GM19351 (cell line): ENCODE data around the gene AGXT.
"Not testable (repeated sequence)": the region's sequence is repeated elsewhere in the genome, so short reads cannot be mapped to it uniquely, and the experiment has no call there.

Experiments used
- ATAC-seq: cut with Tn5 transposase; IDR thresholded peaks from one replicate; pipeline ENCODE4 v1.9.1; 2021; ENCODE audit warnings: mild to moderate bottlenecking, moderate library complexity; ENCODE audit not compliant: unreplicated experiment

AGXT gene

DNA sequence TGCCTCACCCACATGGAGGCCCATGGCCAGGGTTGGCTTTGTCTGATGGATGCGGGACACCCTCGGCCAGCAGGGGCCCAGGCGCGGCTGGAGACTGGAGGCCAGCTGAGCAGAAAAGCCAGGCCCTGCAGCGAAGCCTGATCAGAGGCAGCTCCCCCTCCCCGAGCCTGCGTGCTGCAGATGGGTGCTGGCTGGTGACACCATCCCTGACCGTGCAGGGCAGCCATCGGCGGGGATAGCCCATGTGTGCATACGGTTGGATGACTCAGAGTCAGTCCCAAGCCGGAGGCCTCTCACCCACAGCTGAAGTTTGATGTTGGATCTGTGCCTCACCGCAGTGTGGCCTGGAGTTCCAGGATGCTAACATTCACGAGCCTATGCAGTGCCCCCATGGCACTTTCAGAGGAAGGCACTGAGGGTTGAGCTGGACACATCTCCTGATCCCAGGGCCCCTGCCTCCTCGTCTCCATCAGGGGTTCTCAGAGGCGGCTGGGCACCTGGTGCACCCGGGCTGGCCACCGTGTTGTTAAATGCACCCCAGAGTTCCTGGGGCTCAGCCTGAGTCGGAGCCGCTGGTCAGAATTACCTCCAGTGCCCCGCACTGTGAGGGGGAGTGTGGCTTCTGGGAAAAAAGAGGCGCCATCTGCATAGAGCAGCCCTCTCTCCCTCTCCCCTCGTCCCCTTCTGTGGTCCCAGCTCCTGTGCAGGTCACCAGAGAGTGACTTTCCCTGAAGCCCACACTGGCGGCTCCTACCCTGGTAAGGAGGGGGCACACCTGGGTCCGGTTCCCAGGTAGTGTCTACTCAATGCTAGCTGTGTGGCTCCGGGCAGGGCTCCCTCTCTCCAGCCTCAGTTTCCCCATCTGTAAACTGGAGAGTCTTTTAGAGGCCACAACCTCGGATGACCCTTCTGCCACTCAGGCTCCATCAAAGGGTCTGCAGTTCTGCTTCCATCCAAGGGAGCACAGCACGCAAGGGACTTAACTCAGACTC lies 29.2 kb upstream of the AGXT start:
- ATAC-seq, result no peak

DNA sequence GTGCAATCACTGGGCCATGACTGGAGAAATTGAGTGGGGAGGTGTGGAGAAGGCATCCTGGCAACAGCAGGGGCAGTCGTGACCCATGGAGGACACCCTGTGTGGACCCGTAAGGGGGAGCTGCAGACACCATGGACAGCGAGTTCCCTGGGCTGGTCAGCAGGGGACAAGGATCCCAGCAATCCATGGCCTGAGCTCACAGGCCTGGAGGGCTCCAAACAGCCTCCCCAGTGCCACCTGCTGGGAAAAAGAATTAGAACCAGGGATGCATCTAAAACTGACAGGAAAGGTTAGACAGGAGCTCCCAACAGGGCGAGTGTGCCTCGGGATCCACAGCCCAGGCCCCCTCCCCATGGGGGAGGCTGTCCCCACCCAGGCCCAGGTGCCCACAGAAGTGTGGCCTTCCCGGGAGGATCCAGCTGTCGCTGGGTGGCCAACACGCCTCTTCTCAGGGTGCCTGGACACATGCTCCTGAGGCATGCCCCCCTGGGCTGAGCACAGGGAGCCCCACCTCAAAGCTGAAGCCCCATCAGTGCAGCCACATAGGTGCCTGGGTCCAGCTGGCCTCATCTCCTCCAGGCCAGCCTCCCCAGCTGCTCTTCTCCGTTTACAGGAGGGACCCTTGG lies 28.1 kb upstream of the AGXT start:
- ATAC-seq, result no peak

DNA sequence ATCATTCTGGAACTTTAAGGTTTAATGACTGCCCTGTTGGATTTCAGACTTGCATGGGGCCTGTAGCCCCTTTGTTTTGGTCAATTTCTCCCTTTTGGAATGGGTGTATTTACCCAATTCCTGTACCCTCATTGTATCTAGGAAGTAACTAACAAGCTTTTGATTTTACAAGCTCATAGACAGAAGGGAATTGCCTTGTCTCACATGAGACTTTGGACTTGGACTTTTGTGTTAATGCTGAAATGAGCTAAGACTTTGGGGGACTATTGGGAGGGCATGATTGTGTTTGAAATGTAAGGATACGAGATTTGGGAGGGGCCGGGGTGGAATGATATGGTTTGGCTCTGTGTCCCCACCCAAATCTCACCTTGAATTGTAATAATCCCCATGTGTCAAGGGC lies 22.3 kb upstream of the AGXT start:
- ATAC-seq, result not testable (repeated sequence)

DNA sequence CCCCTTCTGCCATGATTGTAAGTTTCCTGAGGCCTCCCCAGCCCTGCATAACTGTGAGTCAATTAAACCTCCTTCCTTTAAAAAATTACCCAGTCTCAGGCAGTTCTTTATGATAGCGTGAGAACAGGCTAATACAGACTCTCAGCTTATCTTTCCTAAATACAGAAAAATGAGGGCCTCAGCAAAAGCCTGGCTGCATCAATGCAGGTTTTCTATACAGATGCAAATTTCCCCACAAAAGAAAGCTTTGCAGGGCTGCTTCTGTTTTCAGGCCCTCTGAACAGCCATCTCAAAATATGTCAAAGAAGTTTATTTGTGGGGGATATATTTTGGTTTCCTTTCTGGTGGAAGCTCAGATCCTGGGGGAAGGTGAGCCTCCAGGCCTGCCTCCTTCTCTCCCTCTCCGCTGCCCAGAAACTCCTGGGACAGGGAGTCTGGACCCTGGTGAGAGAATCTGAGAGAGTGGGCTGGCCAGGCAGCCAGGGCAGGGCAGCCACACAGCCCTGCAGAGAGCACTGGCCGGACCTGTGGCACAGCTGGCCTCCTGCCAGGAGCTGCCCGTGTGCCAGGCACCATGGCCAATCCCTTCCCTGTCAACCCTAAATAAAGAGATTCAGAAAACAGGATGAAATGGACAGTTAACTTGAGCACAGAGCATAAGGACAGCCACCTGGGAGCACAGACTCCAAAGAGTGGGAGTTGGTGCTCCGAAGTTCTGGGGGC lies 21.6 kb upstream of the AGXT start:
- no peak for ATAC-seq

DNA sequence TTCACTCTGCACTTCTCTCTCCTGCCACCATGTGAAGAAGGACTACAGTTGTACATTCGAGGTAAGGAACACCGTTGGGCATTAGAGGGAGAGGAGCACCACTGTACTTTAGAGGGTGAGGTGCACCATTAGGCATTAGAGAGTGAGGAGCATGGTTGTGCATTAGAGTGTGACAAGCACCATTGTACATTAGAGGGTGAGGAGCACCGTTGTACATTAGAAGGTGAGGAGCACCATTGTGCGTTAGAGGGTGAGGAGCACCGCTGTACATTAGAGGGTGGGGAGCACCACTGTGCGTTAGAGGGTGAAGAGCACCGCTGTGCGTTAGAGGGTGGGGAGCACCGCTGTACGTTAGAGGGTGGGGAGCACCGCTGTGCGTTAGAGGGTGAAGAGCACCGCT lies 20.8 kb upstream of the AGXT start:
- ATAC-seq, result no peak

DNA sequence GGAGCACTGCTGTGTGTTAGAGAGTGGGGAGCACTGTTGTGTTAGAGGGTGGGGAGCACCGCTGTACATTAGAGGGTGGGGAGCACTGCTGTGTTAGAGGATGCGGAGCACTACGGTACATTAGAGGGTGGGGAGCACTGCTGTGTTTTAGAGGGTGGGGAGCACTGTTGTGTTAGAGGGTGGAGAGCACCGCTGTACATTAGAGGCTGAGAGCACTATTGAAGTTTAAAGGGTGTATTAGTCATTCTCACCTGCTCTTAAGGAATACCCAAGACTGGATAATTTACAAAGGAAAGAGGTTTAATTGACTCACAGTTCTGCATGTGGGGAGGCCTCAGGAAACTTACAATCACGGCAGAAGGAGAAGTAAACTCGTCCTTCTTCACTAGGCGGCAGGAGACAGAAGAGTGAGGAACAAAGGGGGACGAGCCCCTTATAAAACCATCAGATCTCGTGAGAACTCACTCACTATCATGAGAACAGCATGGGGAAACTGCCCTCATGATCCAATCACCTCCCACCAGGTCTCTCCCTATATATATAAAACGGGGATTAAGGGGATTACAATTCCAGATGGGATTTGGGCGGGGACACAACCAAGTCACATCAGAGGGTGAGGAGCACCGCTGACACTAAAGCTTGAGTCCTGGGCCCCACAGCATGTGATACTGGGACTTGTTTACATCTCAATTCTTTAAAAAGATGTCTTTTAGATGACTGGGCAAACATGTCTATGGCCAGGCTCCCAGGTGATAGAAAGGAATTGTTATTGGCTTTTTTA lies 19.5 kb upstream of the AGXT start:
- no peak for ATAC-seq

DNA sequence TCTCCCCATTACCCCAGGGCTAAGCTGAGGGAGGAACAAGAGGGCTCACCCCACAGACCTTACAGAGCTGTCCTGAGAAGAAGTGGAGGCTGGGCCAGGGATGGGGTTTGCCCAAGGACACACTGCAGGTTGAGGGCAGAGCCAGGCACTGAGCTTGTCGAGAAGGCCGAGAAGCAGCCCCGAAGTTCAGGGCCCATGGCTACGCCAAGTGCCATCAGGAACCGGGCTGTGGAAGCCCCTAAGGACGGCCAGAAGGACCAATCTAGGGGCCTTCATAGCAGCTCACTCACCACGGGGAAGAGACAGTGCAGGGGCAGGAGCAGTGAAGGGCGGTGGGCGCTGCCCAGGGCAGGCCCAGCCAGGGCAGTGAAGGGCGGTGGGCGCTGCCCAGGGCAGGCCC lies 18.6 kb upstream of the AGXT start:
- no peak for ATAC-seq

DNA sequence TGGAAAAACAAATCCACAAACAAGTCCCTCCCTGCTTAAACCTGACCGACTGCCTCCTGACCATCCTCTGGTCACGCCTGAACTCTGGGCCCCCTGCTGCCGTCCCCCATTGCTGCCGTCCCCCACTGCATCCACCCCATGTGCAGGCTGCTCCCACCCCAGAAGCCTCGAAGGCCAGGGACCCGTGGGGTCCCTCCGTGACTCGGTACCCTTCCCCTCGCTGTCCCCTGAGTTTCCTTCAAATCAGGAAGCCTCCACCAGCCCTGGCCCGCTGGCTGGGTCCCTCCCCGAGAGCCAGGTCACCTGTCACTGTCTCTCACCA lies 17.9 kb upstream of the AGXT start:
- no peak for ATAC-seq

DNA sequence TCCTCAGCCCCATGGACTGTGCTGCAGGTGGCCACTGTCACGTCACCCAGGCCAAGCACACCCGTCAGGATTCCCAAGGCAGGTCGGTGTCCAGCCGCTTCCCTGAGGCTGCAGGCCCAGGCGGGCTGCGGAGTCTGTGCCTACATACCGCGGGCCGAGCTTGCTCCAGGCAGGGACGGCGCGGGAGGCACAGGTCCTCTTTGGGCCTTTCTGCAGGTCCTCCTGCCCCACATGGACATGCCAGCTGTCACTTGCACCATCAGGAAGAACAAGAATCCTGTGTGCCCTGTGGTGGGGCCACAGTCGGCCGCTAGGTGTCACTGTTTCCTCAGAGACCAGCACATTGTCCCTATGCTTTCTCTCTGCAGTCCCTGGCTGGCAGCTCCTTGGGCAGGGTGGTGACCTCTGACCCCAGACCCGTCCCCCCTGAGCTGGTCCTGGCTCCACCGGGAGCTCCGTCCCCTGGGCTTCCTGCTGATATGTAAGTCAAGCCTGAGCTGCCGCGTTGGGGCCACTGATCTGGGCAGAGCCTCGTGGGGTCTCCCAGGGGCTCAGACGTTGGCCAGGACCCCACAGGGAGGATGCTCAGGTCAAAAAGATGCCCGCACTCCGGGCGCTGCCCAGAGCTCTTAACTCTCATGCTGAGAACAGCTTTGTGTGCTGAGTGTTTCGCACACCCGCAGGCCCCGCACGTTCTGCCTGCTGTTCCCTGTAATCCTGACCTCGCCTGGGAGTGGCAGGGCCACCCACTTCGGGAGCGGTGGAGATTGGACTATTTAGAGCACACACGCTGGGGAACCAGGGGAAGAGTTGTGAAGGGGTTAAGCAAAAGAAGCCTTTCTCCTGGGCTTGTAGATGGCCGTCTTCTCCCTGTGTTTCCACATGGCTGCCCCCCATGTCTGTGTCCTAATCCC lies 17.3 kb upstream of the AGXT start:
- ATAC-seq, result peak; percentile 61

DNA sequence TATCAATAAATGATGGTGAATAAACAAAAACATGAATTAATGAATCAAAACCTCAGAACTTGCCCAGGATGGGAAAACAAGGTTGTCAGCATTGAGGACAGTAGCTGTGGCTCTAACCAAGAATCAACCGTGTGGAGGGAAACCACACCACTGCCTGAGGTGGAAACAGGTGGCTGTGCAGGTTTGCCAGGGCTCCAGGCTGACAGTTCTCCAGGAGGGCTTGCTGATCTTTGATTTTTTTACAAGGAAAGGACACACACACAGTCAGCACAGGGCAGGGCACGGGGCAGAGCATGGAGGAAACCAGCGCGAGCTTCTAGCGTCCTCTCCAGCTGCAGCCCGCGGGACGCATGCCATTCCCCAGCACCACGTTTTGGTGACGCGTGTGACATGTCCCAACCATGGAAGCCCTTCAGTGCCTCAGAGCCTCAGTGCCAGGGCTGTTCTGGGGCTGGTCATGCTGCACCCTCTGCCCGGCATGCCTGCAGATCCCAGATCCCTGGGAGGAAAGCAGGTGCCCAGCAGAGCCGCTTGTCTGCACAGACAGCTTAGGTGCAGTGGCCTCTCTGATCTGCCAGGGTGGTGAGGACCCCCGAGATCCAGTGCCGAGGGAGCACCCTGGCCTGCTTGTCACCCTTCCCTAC lies 15.8 kb upstream of the AGXT start:
- ATAC-seq, result no peak

DNA sequence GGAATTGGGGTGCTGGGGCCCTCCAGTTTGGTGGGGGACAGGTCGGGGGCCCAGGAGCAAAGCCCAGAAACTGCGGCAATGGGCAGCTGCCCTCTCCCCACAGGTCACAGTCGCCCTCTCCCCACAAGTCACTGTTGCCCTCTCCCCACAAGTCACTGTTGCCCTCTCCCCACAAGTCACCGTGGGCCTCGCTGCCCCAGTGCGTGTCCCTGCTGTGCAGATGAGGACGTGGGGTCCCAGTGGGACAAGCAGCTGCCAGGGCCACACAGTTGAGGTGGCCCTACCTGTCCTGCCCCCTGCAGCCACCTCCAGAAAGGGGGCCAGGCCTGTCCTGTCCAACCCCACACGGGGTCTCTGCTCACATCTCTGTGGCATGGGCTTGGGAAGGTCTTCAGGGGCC lies 13.0 kb upstream of the AGXT start:
- ATAC-seq, result no peak

DNA sequence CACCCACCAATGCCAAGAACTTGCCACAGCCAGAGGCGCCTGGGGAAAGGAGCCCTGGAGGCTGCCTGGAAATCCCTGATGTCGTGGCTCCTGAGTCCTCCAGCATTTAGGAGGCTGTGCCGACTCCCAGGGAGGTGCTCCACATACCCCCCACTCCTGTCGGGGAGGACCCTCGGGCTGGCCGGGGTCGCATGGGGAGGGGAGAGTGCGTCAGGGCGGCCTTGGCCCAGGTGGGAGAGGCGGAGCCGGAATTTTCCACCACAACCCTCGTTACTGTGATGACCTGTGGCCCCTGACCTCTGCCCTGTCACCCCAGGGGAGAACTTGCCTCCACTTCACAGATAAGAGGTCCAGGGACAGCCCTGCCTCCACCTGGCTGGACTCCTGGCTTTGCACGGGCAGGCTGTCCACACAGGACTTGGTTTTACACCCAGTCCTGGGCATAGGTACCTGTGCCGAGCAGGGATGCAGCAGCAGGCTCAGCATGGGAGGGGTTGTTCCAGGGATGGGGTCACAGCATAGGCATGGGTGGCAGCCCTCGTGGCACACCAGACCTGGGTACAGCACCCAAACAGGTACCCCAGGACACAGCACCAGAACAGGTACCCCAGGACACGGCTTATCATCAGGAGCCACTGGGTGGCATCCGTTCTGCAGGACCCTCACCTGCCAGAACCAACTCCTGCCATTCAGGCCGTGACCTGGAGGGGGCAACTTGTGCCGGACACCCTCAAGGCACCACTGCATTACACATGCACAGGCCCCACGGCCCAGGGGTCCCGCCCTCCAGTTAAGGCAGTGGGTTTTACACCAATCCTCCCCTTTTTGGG lies 12.3 kb upstream of the AGXT start:
- ATAC-seq, result no peak

DNA sequence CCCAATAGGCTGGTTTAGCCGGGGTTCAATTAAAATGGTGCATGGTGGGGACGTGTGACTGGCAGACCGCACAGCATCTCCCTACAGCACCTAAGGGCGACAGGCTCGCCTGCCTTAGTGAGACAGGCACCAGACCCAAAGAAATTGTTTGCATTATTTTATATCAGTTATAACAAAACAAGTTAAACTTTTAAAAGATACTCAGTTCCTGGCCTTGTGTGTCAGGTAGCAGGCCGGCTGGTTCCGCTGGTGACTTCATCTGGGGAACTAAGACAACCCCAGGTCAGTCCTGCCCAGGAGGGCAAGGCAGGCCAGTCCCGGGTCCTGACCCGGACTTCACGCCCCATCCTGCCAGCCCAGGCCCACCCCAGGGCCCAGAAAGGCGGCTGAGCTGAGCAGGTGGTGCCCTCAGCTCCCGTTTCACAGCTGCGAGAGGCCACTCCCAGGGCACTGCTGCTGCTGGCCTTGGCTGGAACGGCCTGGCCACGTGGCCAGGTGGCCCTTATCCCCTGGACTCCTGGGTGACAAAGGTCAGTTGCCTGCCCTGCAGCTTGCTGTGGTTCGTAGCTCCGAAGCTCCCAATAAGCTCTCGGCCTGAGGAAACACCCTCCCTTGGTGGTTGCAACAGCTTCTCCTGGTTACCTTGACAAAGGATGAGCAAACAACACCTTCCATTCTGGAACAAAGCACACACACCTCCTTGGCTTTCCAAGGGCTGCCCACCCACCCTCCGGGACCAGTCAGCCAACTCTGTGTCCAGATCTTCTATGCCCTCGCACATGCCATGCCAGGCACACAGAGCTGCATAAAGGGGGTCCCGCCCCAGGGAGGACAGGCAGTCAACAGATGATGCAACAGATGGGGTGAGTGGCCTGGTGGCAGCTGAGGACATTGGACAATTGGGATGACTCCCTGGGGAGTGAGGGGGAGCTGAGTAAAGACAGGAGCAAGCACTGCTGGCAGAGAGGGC lies 11.3 kb upstream of the AGXT start:
- ATAC-seq, result no peak

DNA sequence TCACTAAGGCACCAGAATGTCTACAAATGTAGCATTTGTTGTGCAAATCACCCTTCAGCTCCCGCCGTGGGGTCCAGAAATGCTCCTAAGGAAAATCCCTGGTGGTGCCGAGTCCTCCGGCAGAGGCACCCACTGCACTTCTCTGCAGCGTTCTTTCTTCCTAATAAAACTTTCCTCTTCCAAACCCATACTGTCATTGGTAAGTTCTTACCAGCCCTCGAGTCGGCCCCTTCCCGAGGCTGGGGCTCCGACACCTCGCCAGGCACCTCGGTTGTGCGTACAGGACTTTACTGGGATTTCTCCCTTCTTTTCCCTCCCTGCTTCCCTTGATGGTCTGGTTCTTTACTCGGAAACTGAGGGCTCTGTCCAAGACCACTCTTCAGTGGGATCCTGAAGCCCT lies 10.3 kb upstream of the AGXT start:
- ATAC-seq, result no peak

DNA sequence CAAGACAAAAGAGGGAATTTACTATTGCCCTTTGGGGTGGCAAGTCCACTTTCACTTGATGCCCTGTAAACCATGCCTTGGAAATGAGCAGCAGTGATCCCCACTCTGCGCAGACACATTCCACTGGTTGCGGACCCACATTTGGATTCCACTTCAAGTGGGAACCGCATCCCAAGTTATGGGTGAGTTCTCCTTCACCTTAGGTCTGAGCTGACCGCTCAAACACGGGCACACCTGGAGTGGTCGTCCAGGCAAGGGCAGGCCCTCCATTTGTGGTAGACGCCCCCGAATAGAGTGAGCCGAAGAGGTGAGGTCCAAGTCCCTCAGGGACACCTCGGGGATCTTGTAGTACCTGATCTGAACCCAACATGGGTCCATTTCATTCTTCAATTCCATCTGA lies 9.8 kb upstream of the AGXT start:
- ATAC-seq, result no peak

DNA sequence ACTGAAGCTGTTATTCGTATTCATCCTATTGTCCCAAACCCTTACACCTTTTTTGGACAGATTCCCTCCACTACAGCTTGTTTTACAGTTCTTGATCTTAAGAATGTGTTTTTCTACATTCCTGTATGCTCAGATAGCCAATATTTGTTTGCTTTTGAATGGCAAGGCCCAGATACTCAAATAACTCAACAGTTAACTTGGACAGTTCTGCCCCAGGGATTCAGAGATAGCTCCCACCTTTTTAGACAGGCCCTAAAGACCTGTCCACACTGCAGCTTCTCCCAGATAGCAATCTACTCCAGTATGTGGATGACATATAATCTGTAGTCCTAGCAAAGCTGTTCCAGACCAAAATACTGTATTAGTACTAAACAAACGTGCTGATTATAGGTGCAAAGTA lies 7.1 kb upstream of the AGXT start:
- no peak for ATAC-seq

DNA sequence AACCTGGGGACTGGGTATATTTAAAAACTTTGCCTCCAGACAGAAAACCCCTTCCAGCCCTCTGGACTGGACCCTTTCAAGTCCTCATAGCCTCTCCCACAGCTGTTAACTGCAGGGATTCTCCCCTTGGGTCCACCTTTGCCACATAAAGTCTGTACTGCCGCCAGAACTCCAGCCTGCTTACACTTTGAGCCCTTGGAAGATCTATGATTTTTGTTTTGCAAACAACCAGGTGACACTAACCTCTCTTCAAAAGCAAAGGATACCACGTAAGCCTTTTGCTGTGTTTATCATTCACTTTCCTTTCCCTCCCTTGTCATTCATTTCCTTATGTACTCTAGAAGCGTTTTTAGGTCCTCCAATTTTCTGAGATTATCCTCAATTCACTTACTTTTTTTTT lies 4.1 kb upstream of the AGXT start:
- ATAC-seq, result no peak

DNA sequence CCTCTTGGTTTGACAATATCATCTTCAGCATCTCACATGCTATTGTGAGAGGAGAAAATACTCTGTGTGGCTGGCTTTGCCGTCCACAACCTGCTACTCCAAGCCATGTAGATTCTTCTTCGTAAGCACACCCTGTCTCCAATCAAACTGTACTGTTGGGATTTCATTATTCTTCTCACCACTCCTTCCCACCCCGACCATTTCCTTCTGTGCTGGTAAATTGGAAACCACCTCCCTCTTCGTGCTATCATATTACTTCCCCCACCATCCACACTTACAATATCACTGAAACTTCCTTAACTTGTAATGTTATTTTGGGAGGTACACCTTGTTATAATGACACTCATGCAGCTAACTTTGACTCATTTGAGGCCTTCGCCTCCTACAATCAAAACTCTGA lies 3.2 kb upstream of the AGXT start:
- no peak for ATAC-seq
